GM12878 (cell line): ENCODE measurements around the gene COTL1. TPM values are rescaled to one million over a fixed set of nuclear protein-coding genes. Genes with fewer than 3 reads are reported as not detected.

ENCODE experiments used
- ATAC-seq: fragments of 200-7000 bp; cut with Tn5 transposase; 3 replicates; pipeline ENCODE4 v1.9.1; 2020; ENCODE audit warnings: mild to moderate bottlenecking, moderate library complexity
- BruUV-seq: library from RNA; stranded (reverse); fragments of 400-500 nt; replicated peaks from 2 replicates; lab custom pipeline; 2021; lab: Mats Ljungman, UMichigan
- CTCF ChIA-PET: fragments of 300-600 bp; sonication (Branson Sonifier 250); formaldehyde crosslinking; extraction: SDS; loops from one replicate; lab custom pipeline; 2021; ENCODE audit warnings: inconsistent platforms; lab: Yijun Ruan, JAX
- POLR2A ChIA-PET: fragments of 350-600 bp; formaldehyde crosslinking; extraction: SDS; loops from one replicate; lab custom pipeline; 2021; ENCODE audit warnings: inconsistent platforms; lab: Charles Lee
- RAD21 ChIA-PET: fragments of 300-600 bp; sonication (Branson Sonifier 250); formaldehyde crosslinking; loops from one replicate; lab custom pipeline; 2023; ENCODE audit warnings: antibody characterized with exemption; ENCODE audit not compliant: unreplicated experiment; lab: Charles Lee
- SMC1A ChIA-PET: fragments of 300-600 bp; sonication (Branson Sonifier 250); formaldehyde crosslinking; loops from one replicate; lab custom pipeline; 2023; ENCODE audit not compliant: unreplicated experiment, uncharacterized antibody; lab: Charles Lee
- DNase-seq: peaks from one replicate; pipeline ENCODE4 v3.0.0-alpha.2; 2011; ENCODE audit warnings: low read depth, low spot score
- FAIRE-seq: peaks from 3 replicates; lab custom pipeline; 2011; peaks lifted over from hg19 to GRCh38; lab: Jason Lieb, UNC
- H2AFZ ChIP-seq: 2 replicates; pipeline ENCODE4 v1.6.0; 2011; ENCODE audit warnings: low read depth, low read length, control low read depth; ENCODE audit not compliant: control insufficient read depth
- H3K27ac ChIP-seq: 2 replicates; pipeline ENCODE4 v1.5.1; 2011; ENCODE audit warnings: control low read depth; ENCODE audit not compliant: control insufficient read depth, insufficient read depth
- H3K27me3 ChIP-seq, 2 experiments: replicated peaks in 1 of 2; 2 replicates each; pipeline versions ENCODE4 v1.6.0 to v1.6.1; 2011; ENCODE audit warnings: low read length in 1 of 2; ENCODE audit not compliant: control insufficient read depth in 2 of 2, insufficient read depth in 2 of 2
- H3K36me3 ChIP-seq, 2 experiments: 2 replicates each; pipeline ENCODE4 v1.5.1; 2011; ENCODE audit warnings: low read length in 1 of 2; ENCODE audit not compliant: control insufficient read depth in 2 of 2, insufficient read depth in 2 of 2
- H3K4me1 ChIP-seq: 2 replicates; pipeline ENCODE4 v1.6.1; 2011; ENCODE audit warnings: mild to moderate bottlenecking, low read length, moderate library complexity, mixed read lengths; ENCODE audit not compliant: control insufficient read depth, insufficient read depth
- H3K4me2 ChIP-seq: 2 replicates; pipeline ENCODE4 v1.6.0; 2011; ENCODE audit warnings: control low read depth; ENCODE audit not compliant: control insufficient read depth, insufficient read depth
- H3K4me3 ChIP-seq: fragments of 200-600 bp; sonication (generic); 2 replicates; pipeline ENCODE4 v1.5.1; 2016
- H3K79me2 ChIP-seq: 2 replicates; pipeline ENCODE4 v1.6.0; 2011; ENCODE audit warnings: low read length; ENCODE audit not compliant: control insufficient read depth, insufficient read depth
- H3K9ac ChIP-seq: 2 replicates; pipeline ENCODE4 v1.8.0; 2011; ENCODE audit warnings: low read length, control low read depth, mixed read lengths; ENCODE audit not compliant: control insufficient read depth, insufficient read depth
- H3K9me3 ChIP-seq: replicated peaks from 3 replicates; pipeline ENCODE4 v1.5.1; 2011; ENCODE audit warnings: mild to moderate bottlenecking, low read length; ENCODE audit not compliant: control insufficient read depth, insufficient read depth
- H4K20me1 ChIP-seq: 2 replicates; pipeline ENCODE4 v1.6.0; 2011; ENCODE audit not compliant: control insufficient read depth, insufficient read depth
- CBX3 ChIP-seq: fragments of 200-600 bp; sonication (generic); IDR thresholded peaks from 2 replicates; pipeline ENCODE4 v1.6.1; 2016; ENCODE audit warnings: low read depth, borderline replicate concordance
- CHD1 ChIP-seq: IDR thresholded peaks from 2 replicates; pipeline ENCODE4 v1.6.1; 2012; ENCODE audit warnings: low read depth, low read length, improper control_type of control experiment
- CHD4 ChIP-seq: fragments of 200-600 bp; sonication (generic); IDR thresholded peaks from 2 replicates; pipeline ENCODE4 v1.6.1; 2016; ENCODE audit warnings: mild to moderate bottlenecking
- EED ChIP-seq: sonication (generic); IDR thresholded peaks from 2 replicates; pipeline ENCODE4 v1.6.1; 2016; ENCODE audit warnings: antibody characterized with exemption, low read depth
- EGR1 ChIP-seq, 2 experiments: IDR thresholded peaks; 1 replicate in 1 of 2; 2 replicates in 1 of 2; pipeline ENCODE4 v1.6.1; 2011 to 2012; ENCODE audit warnings: low read depth in 2 of 2, low read length in 2 of 2, borderline replicate concordance in 1 of 2, mild to moderate bottlenecking in 1 of 2, moderate library complexity in 1 of 2
- ELK1 ChIP-seq: IDR thresholded peaks from 2 replicates; pipeline ENCODE4 v1.6.1; 2012; ENCODE audit warnings: low read depth, low read length, improper control_type of control experiment
- IRF4 ChIP-seq: IDR thresholded peaks from 2 replicates; pipeline ENCODE4 v1.6.1; 2011; ENCODE audit warnings: low read depth, low read length
- JUNB ChIP-seq: IDR thresholded peaks from 2 replicates; pipeline ENCODE4 v1.6.1; 2016; ENCODE audit warnings: antibody characterized with exemption, mild to moderate bottlenecking
- NFXL1 ChIP-seq: fragments of 450-650 bp; IDR thresholded peaks from 2 replicates; pipeline ENCODE4 v1.6.1; 2017; ENCODE audit warnings: antibody characterized with exemption, mild to moderate bottlenecking, borderline replicate concordance
- NR2F1 ChIP-seq: fragments of 450-650 bp; conservative IDR thresholded peaks from 2 replicates; pipeline ENCODE4 v1.6.1; 2017; ENCODE audit warnings: mild to moderate bottlenecking
- NRF1 ChIP-seq: conservative IDR thresholded peaks from 2 replicates; pipeline ENCODE4 v1.6.1; 2011; ENCODE audit warnings: mild to moderate bottlenecking, low read depth, low read length, improper control_type of control experiment
- POLR2A ChIP-seq: IDR thresholded peaks from 2 replicates; pipeline ENCODE4 v1.6.1; 2011; ENCODE audit warnings: low read depth, mild to moderate bottlenecking, low read length
- POLR2AphosphoS5 ChIP-seq: IDR thresholded peaks from 2 replicates; pipeline ENCODE4 v1.6.1; 2011; ENCODE audit warnings: mild to moderate bottlenecking, low read length, inconsistent platforms
- RELB ChIP-seq: fragments of 450-650 bp; IDR thresholded peaks from 2 replicates; pipeline ENCODE4 v1.6.1; 2017; ENCODE audit warnings: low read depth, mild to moderate bottlenecking, moderate library complexity
- SMAD5 ChIP-seq: IDR thresholded peaks from 2 replicates; pipeline ENCODE4 v1.6.1; 2016; ENCODE audit warnings: antibody characterized with exemption, low read depth
- SUZ12 ChIP-seq: fragments of 200-600 bp; sonication (generic); IDR thresholded peaks from one replicate; pipeline ENCODE4 v1.6.1; 2018; ENCODE audit warnings: antibody characterized with exemption, mild to moderate bottlenecking; ENCODE audit not compliant: unreplicated experiment
- ZBTB33 ChIP-seq: fragments of 450-650 bp; IDR thresholded peaks from 2 replicates; pipeline ENCODE4 v1.6.1; 2017; ENCODE audit warnings: mild to moderate bottlenecking
- ZNF24 ChIP-seq: fragments of 450-650 bp; IDR thresholded peaks from 2 replicates; pipeline ENCODE4 v1.6.1; 2017; ENCODE audit warnings: antibody characterized with exemption, mild to moderate bottlenecking
- WGBS: methylation state at CpG from one replicate; pipeline ENCODE4 v1.1.6; 2016; ENCODE audit warnings: low lambda C conversion rate; ENCODE audit not compliant: insufficient replicate concordance, insufficient coverage; ENCODE audit errors: missing lambda C conversion rate; 5-methylcytosine and 5-hydroxymethylcytosine counted together
- in situ Hi-C: fragments of 300-500 bp; cut with MboI; formaldehyde crosslinking; loops from 9 replicates; pipeline ENCODE4 v1.14.3; 2018; ENCODE audit warnings: mixed read lengths
- intact Hi-C: fragments of 100-400 bp; cut with micrococcal nuclease; formaldehyde crosslinking; loops from one replicate; pipeline ENCODE4 v1.14.2; 2022; ENCODE audit not compliant: unreplicated experiment
- polyA plus RNA-seq, 11 experiments: library from polyadenylated mRNA; depleted of rRNA in 4 of 11; unstranded in 6 of 11; stranded (reverse) in 5 of 11; fragments of >200 nt; fragmentation: Nextera tagmentation in 4 of 11; fragmentation: Illumina TruSeq in 1 of 11; extraction: Ambion mirVana in 4 of 11; extraction: Trizol in 1 of 11; gene quantifications; 1 replicate in 1 of 11; 2 replicates in 10 of 11; pipeline versions ENCODE4 v1.2.1 to v1.2.3, GENCODE V29; 2011 to 2016; ENCODE audit warnings: inconsistent platforms in 2 of 11, missing spikeins in 2 of 11, low read depth in 1 of 11
- total RNA-seq, 4 experiments: library from RNA; depleted of rRNA in 3 of 4; stranded (reverse); fragments of >200 nt in 3 of 4; fragmentation: Illumina TruSeq in 1 of 4; extraction: Trizol in 1 of 4; gene quantifications; 2 replicates each; pipeline versions ENCODE4 v1.2.1 to v1.2.3, GENCODE V29; 2013 to 2021

The COTL1 gene
- total and polyA plus RNA-seq, 10 of the 15 experiments (the other 5 are each of a cell fraction or from before 2014, with no cell fraction given) = 140 to 894 (median 330) TPM

GRCh38 chr16:84662471-84662870, 44.6 kb upstream of the COTL1 start (continued):
- TF ChIP-seq CHD1 (no peak), NFXL1 (no peak)

GRCh38 chr16:84661418-84662060, 43.7 kb upstream of the COTL1 start:
- Histone ChIP-seq H3K79me2 (peaks cover 3% of the 10 kb centered on the region), H3K9ac (no peak overlapping the region), H3K4me2 (no peak overlapping the region), H3K36me3 (peaks cover 31 to 39% of the 10 kb centered on the region in 2 experiments), H3K4me1 (peaks cover 24% of the 10 kb centered on the region), H2AFZ (no peak overlapping the region), H3K27me3 (no peaks in the 10 kb centered on the region), H4K20me1 (no peaks in the 10 kb centered on the region), H3K27ac (no peak overlapping the region), H3K4me3 (no peak overlapping the region), H3K9me3 (no peaks in the 10 kb centered on the region)
- no peak for FAIRE-seq
- 97% methylated on average over 51 of the region's 51 CpGs for WGBS
- SMC1A ChIA-PET = interaction anchor here (1.9 kb wide), 1 partner anchor 8 kb away, joined by 7 read pairs; no protein-coding TSS in a partner anchor
- DNase-seq = no peak
- BruUV-seq = no TSS peak
- POLR2A ChIA-PET = no interaction called here
- 0 out of 2 replicates have a peak, but pooled peaks have one; percentile 52 for TF ChIP-seq ZBTB33
- TF ChIP-seq IRF4 = no peak
- no peak for TF ChIP-seq NRF1
- TF ChIP-seq SMAD5 = no peak
- TF ChIP-seq SUZ12 = no peak
- TF ChIP-seq POLR2A = peak; percentile 20; the same call in 1 of the 2 replicates
- TF ChIP-seq NR2F1 = no peak
- no peak for TF ChIP-seq CBX3
- TF ChIP-seq ELK1 = no peak
- no peak for TF ChIP-seq RELB
- TF ChIP-seq POLR2AphosphoS5 = no peak
- TF ChIP-seq EED = no peak
- TF ChIP-seq JUNB = no peak
- no peak for TF ChIP-seq ZNF24
- TF ChIP-seq EGR1 (IDR thresholded peaks at IDR 0.05; ENCODE audit: borderline replicate concordance in 1 of 2, low read depth in 2 of 2, low read length in 2 of 2) = no peak
- no peak for TF ChIP-seq CHD4
- intact Hi-C loops (loop anchor here (2.0 kb wide), 1 partner anchor 39 kb away; no protein-coding TSS in a partner anchor), in situ Hi-C loops (no loop called here)
- CTCF ChIA-PET = interaction anchor here (4.8 to 5.2 kb wide), 2 partner anchors 11 to 64 kb away, joined by 38 to 50 read pairs; no protein-coding TSS in a partner anchor
- RAD21 ChIA-PET = no interaction called here
- ATAC-seq = no peak
